Peyer's patch (tissue), 4 donors: ENCODE data around the gene PCED1B. TPM values are rescaled to one million over a fixed set of nuclear protein-coding genes. Genes with fewer than 3 reads are reported as not detected.

Experiments
- DNase-seq, 3 donors: peaks; one replicate each; pipeline ENCODE4 v3.0.0-alpha.2; 2017 to 2019
- H3K27ac ChIP-seq, 4 donors: fragments of 200-600 bp; sonication (generic); one replicate each; pipeline ENCODE4 v1.5.1; 2016 to 2019
- H3K27me3 ChIP-seq, 2 donors: fragments of 200-600 bp; sonication (generic); one replicate each; pipeline ENCODE4 v1.5.1; 2019
- H3K36me3 ChIP-seq, 3 donors: fragments of 200-600 bp; sonication (generic); one replicate each; pipeline ENCODE4 v1.5.1; 2016 to 2019
- H3K4me1 ChIP-seq, 4 donors: fragments of 200-600 bp; sonication (generic); one replicate each; pipeline ENCODE4 v1.5.1; 2016 to 2019
- H3K4me3 ChIP-seq, 4 donors: fragments of 200-600 bp; sonication (generic); 1 replicate in 3 of 4; 2 replicates in 1 of 4; pipeline ENCODE4 v1.5.1; 2016 to 2019; ENCODE audit warnings: mild to moderate bottlenecking in 1 of 4
- H3K9me3 ChIP-seq, 4 donors: fragments of 200-600 bp; sonication (generic); one replicate each; pipeline ENCODE4 v1.5.1; 2016 to 2019; ENCODE audit warnings: mild to moderate bottlenecking in 1 of 4
- POLR2A ChIP-seq, 2 donors: fragments of 450-650 bp; IDR thresholded peaks; one replicate each; pipeline ENCODE4 v1.5.1; 2017; ENCODE audit warnings: antibody characterized with exemption in 2 of 2, mild to moderate bottlenecking in 2 of 2, moderate library complexity in 2 of 2
- total RNA-seq, 4 donors: library from RNA; depleted of rRNA; stranded (reverse); fragments of >200 nt; gene quantifications; one replicate each; pipeline ENCODE4 v1.1.0, GENCODE V29; 2016
- TF ChIP-seq, protein P1 (sequence below), 6 experiments: fragments of 450-650 bp in 4 of 6; fragments of 200-600 bp in 2 of 6; sonication (generic) in 1 of 6; IDR thresholded peaks; one replicate each; pipeline ENCODE4 v1.5.1; 2017 to 2019; ENCODE audit warnings: antibody characterized with exemption in 6 of 6, mild to moderate bottlenecking in 3 of 6, moderate library complexity in 1 of 6

PCED1B gene
- total RNA-seq, 4 donors from 2014 or later = 1.9 to 11.6 (median 2.3) TPM; not detected in 1

DNA sequence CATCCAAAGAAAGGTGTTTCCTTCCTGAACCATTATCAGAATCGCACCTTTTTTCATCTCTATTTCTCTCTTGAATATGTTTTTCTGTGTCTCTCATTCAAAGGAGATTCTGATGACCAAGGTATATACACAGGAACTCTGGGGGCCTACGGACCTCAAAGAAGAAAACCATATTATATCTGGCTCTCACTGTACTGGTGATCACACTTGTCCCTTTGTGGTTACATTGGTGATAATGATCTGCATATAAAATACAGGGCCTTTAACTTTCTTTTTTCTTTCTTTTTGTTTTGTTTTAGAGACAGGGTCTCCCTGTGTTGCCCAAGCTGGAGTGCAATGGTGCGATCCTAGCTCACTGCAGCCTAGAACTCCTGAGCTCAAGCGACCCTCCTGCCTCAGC, 185.5 kb downstream of the PCED1B start:
- H3K4me3 ChIP-seq = no peak overlapping the region
- no peak for DNase-seq
- H3K27me3 ChIP-seq = no peaks in the 10 kb centered on the region
- H3K36me3 ChIP-seq = no peaks in the 10 kb centered on the region
- TF ChIP-seq POLR2A (IDR thresholded peaks at IDR 0.05) = no peak
- TF ChIP-seq, protein P1, sequence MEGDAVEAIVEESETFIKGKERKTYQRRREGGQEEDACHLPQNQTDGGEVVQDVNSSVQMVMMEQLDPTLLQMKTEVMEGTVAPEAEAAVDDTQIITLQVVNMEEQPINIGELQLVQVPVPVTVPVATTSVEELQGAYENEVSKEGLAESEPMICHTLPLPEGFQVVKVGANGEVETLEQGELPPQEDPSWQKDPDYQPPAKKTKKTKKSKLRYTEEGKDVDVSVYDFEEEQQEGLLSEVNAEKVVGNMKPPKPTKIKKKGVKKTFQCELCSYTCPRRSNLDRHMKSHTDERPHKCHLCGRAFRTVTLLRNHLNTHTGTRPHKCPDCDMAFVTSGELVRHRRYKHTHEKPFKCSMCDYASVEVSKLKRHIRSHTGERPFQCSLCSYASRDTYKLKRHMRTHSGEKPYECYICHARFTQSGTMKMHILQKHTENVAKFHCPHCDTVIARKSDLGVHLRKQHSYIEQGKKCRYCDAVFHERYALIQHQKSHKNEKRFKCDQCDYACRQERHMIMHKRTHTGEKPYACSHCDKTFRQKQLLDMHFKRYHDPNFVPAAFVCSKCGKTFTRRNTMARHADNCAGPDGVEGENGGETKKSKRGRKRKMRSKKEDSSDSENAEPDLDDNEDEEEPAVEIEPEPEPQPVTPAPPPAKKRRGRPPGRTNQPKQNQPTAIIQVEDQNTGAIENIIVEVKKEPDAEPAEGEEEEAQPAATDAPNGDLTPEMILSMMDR (IDR thresholded peaks at IDR 0.05) = no peak
- H3K4me1 ChIP-seq = no peaks in the 10 kb centered on the region
- H3K27ac ChIP-seq = no peak overlapping the region
- no peaks in the 10 kb centered on the region for H3K9me3 ChIP-seq

DNA sequence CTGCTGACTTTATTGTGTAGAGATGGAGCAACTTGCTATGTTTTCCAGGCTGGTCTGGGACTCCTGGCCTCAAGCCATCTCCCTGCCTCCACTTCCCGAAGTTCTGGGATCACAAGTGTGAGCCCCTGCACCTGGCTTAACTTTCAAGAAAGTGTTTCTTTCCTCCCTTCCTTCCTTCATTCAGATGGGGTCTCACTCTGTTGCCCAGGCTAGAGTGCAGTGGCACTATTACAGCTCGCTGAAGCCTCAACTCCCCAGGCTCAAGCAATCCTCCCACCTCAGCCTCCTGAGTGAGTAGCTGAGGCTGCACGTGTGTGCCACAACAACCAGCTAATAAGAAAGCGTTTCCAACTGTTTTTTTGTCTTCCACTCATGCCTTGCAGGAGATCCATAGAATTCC, 186.0 kb downstream of the PCED1B start:
- no peaks in the 10 kb centered on the region for H3K36me3 ChIP-seq
- TF ChIP-seq POLR2A (IDR thresholded peaks at IDR 0.05) = no peak
- TF ChIP-seq, protein P1 (IDR thresholded peaks at IDR 0.05) = no peak
- no peaks in the 10 kb centered on the region for H3K4me1 ChIP-seq

DNA sequence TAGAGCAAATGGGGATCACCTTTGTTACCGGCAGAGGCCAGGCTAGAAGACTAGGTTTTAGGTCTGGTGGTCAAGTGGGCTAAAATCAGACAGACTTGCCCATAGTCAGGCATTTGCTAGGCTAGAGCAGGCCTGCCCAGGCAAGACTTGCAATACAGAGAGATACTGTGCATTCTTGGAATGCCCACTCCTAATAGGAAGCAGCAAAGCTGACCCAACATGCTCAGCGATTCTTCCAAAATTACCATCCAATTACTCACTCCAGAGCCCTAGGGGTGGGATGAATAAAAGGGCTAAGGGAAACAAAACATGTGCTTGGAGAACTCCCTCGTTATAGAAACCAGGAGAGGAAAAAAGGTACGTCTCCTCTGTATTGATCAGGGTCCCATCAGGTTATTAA, 188.2 kb downstream of the PCED1B start:
- DNase-seq = no peak
- Histone ChIP-seq H3K9me3 (no peaks in the 10 kb centered on the region), H3K27ac (no peak overlapping the region), H3K27me3 (no peaks in the 10 kb centered on the region), H3K36me3 (no peaks in the 10 kb centered on the region), H3K4me1 (no peaks in the 10 kb centered on the region), H3K4me3 (no peak overlapping the region)
- no peak for TF ChIP-seq POLR2A (IDR thresholded peaks at IDR 0.05)
- TF ChIP-seq, protein P1 (IDR thresholded peaks at IDR 0.05) = no peak

More for the DNA sequence above, 186.0 kb downstream of the PCED1B start:
- Histone ChIP-seq H3K4me3 (no peak overlapping the region), H3K27me3 (no peaks in the 10 kb centered on the region), H3K27ac (no peak overlapping the region), H3K9me3 (no peaks in the 10 kb centered on the region)
- no peak for DNase-seq

DNA sequence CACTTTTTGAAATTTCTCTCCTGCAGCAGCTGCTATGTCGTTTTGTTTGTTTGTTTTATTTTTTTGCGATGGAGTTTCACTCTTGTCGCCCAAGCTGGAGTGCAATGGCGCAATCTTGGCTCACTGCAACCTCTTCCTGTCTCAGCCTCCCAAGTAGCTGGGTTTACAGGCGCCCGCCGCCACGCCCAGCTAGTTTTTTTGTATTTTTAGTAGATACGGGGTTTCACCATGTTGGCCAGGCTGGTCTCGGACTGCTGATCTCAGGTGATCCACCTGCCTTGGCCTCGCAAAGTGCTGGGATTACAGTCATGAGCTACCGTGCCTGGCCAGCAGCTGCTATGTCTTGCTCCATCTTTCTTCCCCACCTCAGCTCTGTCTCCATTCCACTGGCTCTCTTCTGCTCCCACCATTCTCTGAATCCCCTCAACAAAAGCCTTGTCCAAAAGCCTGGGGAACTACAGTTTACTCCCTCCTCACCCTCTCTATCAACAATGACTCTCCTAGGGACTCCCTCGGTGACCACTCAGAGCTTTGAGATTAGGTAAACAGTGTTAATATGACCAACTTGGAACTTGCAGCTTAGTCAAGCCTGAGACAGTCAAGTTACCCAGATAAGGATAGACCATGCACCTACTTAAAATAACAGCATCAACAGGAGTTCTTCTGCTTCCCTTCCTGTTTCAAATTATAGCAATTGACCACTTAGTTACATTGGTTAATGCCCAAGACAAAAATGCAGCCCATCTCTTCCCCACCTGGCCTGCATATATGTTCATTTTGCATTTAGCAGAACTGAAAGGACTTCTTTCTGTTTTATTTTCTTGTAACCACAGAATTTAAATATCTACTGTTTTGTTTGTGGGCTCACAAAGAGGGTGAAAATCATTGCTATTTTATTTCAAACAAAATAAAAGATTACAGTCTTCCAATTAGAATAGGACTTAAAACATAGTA, 189.4 kb downstream of the PCED1B start:
- H3K27me3 ChIP-seq = no peaks in the 10 kb centered on the region
- H3K9me3 ChIP-seq = no peaks in the 10 kb centered on the region
- H3K4me1 ChIP-seq = no peaks in the 10 kb centered on the region
- no peaks in the 10 kb centered on the region for H3K36me3 ChIP-seq
- TF ChIP-seq, protein P1 (IDR thresholded peaks at IDR 0.05) = no peak
- TF ChIP-seq POLR2A (IDR thresholded peaks at IDR 0.05) = no peak
- peak overlapping the region in 2 of 4 donors; percentile 28 to 72 for H3K27ac ChIP-seq
- DNase-seq = peak in 2 of 3 donors; percentile 41 to 52
- no peak overlapping the region for H3K4me3 ChIP-seq

DNA sequence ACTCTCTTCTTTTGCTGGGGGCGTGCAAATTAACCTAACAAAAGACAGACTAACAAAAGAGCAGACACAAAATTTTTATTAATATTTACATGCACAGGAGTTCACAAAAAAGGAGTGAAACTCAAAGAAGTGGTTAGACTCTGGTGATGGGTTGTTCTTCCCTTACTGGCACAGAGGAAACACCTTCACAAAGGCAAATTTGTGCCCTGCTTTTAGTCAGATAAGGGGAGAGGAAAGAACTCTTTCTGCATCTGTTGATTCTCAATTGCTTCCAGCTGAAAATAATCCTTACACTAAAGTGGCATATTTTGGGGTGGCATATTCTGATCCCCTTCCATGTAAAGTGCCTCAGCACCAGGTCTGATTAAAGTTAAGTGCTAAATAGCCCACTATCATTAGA, 190.5 kb downstream of the PCED1B start:
- H3K36me3 ChIP-seq = no peaks in the 10 kb centered on the region
- H3K27me3 ChIP-seq = no peaks in the 10 kb centered on the region
- TF ChIP-seq POLR2A (IDR thresholded peaks at IDR 0.05) = no peak
- TF ChIP-seq, protein P1 (IDR thresholded peaks at IDR 0.05) = no peak
- peak overlapping the region in 1 of 4 donors; percentile 72 for H3K27ac ChIP-seq
- no peak for DNase-seq
- no peak overlapping the region for H3K4me3 ChIP-seq
- H3K4me1 ChIP-seq = no peaks in the 10 kb centered on the region
- H3K9me3 ChIP-seq = no peaks in the 10 kb centered on the region
